RWPE2 (cell line): ENCODE measurements around the gene PLA1A.

ENCODE experiments used
- ATAC-seq: fragments of 200-7000 bp; cut with Tn5 transposase; 3 replicates; pipeline ENCODE4 v1.9.1; 2021; ENCODE audit warnings: low read depth
- DNase-seq: peaks from one replicate; pipeline ENCODE4 v3.0.0-alpha.2; 2020; ENCODE audit warnings: low spot score
- H3K27ac ChIP-seq: fragments of 450-650 bp; 2 replicates; pipeline ENCODE4 v1.5.1; 2017; ENCODE audit warnings: mild to moderate bottlenecking; ENCODE audit not compliant: poor library complexity, severe bottlenecking
- H3K27me3 ChIP-seq: fragments of 250-450 bp; sonication (Bioruptor Pico); 2 replicates; pipeline ENCODE4 v1.5.1; 2021; ENCODE audit warnings: mild to moderate bottlenecking, moderate library complexity; ENCODE audit not compliant: insufficient read depth, poor library complexity, severe bottlenecking
- H3K36me3 ChIP-seq: fragments of 250-450 bp; sonication (Bioruptor Pico); 2 replicates; pipeline ENCODE4 v1.5.1; 2020; ENCODE audit warnings: low read depth, mild to moderate bottlenecking, moderate library complexity
- H3K4me1 ChIP-seq: fragments of 250-450 bp; sonication (Bioruptor Pico); 2 replicates; pipeline ENCODE4 v1.5.1; 2021; ENCODE audit warnings: mild to moderate bottlenecking, moderate library complexity; ENCODE audit not compliant: insufficient read depth, poor library complexity, severe bottlenecking
- H3K4me3 ChIP-seq: fragments of 250-450 bp; sonication (Bioruptor Pico); 2 replicates; pipeline ENCODE4 v1.5.1; 2021; ENCODE audit warnings: mild to moderate bottlenecking, moderate library complexity; ENCODE audit not compliant: severe bottlenecking
- H3K9me3 ChIP-seq: fragments of 250-450 bp; sonication (Bioruptor Pico); 2 replicates; pipeline ENCODE4 v1.5.1; 2021; ENCODE audit warnings: mild to moderate bottlenecking, moderate library complexity; ENCODE audit not compliant: severe bottlenecking
- TF ChIP-seq, protein P1 (sequence below): fragments of 450-650 bp; IDR thresholded peaks from one replicate; pipeline ENCODE4 v1.5.1; 2017; ENCODE audit warnings: mild to moderate bottlenecking, moderate library complexity; ENCODE audit not compliant: poor library complexity, severe bottlenecking

Gene PLA1A

GRCh38 chr3:119645813-119646212 is 48.1 kb downstream of the PLA1A start:
- no peak for ATAC-seq
- Histone ChIP-seq H3K4me1 (peaks cover 11% of the 10 kb centered on the region), H3K27ac (no peak overlapping the region), H3K27me3 (no peaks in the 10 kb centered on the region), H3K36me3 (no peaks in the 10 kb centered on the region), H3K4me3 (no peak overlapping the region), H3K9me3 (no peaks in the 10 kb centered on the region)
- TF ChIP-seq, protein P1, sequence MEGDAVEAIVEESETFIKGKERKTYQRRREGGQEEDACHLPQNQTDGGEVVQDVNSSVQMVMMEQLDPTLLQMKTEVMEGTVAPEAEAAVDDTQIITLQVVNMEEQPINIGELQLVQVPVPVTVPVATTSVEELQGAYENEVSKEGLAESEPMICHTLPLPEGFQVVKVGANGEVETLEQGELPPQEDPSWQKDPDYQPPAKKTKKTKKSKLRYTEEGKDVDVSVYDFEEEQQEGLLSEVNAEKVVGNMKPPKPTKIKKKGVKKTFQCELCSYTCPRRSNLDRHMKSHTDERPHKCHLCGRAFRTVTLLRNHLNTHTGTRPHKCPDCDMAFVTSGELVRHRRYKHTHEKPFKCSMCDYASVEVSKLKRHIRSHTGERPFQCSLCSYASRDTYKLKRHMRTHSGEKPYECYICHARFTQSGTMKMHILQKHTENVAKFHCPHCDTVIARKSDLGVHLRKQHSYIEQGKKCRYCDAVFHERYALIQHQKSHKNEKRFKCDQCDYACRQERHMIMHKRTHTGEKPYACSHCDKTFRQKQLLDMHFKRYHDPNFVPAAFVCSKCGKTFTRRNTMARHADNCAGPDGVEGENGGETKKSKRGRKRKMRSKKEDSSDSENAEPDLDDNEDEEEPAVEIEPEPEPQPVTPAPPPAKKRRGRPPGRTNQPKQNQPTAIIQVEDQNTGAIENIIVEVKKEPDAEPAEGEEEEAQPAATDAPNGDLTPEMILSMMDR = no peak
- no peak for DNase-seq

DNA sequence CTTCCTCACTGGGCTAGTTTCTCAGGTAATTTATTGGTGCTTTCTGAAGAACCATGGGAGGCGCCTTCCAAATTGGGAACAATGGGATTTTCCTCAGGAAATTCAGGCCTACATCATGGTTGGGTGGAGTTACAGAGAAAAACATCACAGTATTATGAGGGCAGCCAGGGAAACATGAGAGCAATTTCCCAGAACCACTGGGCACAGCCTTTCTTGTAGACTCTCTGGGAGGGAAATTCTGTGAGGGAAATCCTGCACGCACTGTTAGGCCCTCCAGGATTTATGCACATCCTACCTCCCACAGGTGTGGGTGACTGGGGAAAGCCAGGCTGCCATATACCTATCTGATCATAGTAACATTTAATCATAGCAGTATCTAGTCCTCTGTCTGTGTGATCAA is 49.5 kb downstream of the PLA1A start:
- TF ChIP-seq, protein P1 = no peak
- Histone ChIP-seq H3K9me3 (no peaks in the 10 kb centered on the region), H3K27ac (no peak overlapping the region), H3K36me3 (no peaks in the 10 kb centered on the region), H3K27me3 (no peaks in the 10 kb centered on the region), H3K4me3 (no peak overlapping the region), H3K4me1 (peaks cover 11% of the 10 kb centered on the region)
- ATAC-seq (no peak), DNase-seq (no peak)

DNA sequence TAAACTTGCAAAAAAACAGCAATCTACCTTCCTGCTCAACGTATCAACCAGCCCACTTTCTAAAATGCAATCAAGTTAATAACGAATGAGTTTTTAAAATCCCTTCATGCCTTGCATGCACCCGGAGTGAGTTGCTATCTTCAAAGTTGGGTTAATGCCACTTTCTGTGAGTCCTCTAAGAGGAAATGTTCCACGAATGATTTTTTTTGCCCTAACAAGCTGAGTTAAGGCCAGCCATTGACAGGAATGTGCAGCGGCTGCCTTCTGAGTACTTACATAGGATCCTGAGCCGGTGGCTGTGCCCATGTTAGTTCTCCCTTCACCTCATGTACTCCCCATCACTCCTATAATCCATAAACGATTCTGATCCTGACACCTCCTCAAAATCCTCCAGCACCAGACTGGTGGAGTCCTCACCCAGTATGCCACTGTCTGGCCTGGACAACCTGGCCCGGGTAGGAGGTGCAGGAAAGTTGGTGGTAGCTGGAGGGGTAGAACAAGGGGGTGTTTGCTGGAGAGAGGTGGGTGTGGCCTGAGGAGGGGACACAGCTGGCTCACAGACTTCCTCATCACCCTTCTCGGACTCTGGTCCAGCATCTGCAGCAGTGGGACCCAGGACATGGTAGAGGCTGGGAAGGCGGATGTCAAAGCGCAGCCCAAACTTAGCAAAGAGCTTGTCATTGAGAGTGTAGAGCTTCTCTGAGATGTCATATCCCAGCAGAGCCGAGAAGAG is 50.3 kb downstream of the PLA1A start:
- peaks cover 8% of the 10 kb centered on the region for H3K4me1 ChIP-seq
- TF ChIP-seq, protein P1 = no peak
- no peaks in the 10 kb centered on the region for H3K36me3 ChIP-seq
- no peak overlapping the region for H3K4me3 ChIP-seq
- H3K27me3 ChIP-seq = no peaks in the 10 kb centered on the region
- no peaks in the 10 kb centered on the region for H3K9me3 ChIP-seq
- no peak overlapping the region for H3K27ac ChIP-seq
- no peak for DNase-seq
- no peak for ATAC-seq

DNA sequence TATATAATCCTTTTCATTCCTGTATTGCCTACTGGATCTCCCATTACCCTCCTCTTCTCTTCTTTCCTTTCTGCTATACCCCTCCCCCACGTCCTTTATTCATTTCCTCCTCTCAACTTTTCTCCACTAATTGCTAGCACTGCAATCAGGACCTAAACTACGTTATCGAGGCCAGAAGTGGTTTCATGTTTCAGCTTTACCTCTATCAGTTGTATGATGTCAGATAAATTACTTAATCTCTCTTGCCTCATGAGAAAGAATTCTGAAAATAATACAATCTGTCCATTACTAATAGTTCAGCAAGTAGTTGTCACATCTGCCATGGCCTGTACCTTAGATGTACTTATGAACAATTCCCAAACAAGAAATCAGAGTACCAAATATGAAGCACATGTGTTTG is 52.1 kb downstream of the PLA1A start:
- DNase-seq = no peak
- Histone ChIP-seq H3K9me3 (no peaks in the 10 kb centered on the region), H3K36me3 (no peaks in the 10 kb centered on the region), H3K4me1 (no peaks in the 10 kb centered on the region), H3K27ac (no peak overlapping the region), H3K27me3 (no peaks in the 10 kb centered on the region), H3K4me3 (no peak overlapping the region)
- TF ChIP-seq, protein P1 = no peak
- ATAC-seq = no peak

DNA sequence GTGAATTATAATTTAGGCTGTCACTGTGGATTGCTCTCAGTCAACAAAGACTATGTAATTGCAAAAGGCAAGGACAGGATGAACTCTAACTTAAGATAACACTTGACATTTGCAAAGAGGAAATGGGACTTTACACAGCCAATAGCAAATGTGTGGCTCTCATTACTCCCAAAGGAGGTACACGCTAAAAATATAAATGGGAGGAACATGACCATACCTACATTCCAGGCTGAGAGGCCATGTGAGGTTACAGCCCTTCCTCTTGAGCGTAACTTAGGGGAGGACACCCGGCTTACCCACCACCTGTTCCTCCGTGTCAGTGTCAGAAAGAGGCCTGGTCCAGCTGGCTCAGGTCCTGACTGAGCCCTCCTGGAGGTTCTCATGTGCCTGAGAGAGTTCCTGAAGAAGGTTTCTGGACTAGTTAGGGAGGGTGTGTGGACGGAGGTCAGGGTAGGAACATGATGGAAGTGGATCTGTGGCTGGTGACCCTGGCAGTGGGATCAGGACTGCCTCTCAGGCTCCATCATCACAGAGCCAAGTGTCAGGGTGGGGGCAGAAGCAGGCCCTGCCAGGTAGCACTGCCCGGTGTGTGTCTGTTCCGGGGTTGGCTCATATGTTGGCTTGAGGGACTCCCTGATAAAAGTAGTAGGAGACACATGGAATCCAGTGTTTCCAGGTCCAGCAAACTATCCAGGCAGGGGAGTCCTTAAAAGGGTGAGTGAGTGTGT is 54.8 kb downstream of the PLA1A start:
- Histone ChIP-seq H3K36me3 (no peaks in the 10 kb centered on the region), H3K9me3 (no peaks in the 10 kb centered on the region), H3K4me3 (no peak overlapping the region), H3K4me1 (no peaks in the 10 kb centered on the region), H3K27ac (no peak overlapping the region), H3K27me3 (no peaks in the 10 kb centered on the region)
- DNase-seq (no peak), ATAC-seq (no peak)
- TF ChIP-seq, protein P1 = no peak
